Measurements from ENCODE around the gene MYH9.
"Not testable (repeated sequence)": the region's sequence is repeated elsewhere in the genome, so short reads cannot be mapped to it uniquely, and the experiment has no call there.

The MYH9 gene

DNA sequence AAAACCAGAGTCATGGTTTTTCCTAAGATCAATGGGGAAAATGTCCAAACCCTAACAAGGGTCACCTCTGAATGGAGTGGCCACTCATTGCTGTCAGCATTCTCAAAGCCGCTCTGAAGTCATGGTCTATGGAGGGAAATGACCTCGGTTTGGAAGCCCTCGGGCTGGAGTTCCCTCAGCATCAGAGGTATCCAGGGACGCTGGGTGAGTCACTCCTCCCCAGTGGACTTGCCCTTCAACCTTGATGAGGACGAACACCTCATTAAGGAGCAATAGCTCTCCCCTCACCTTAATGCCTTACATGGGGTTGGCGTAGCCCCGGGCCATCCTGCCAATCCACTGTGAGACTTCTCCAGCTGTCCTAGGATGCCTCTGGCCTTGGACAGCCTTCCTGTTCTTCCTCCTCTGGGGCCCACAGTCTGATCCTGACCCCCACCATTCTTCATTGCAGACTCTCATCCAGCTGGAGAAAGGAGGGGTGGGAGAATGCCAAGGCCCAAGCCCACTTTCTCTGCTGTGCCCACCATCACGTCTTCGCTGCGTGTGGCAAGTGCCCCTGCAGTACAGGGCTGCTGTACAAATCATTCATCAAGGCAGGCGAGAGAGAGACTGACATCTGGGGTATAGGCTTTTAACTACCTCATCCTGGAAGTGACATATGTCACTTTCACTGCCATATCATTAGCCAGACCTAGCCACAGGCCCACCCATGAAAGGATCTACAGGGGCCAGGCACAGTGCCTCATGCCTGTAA is 25.4 kb upstream of the MYH9 start:
- DNase-seq: no peak

DNA sequence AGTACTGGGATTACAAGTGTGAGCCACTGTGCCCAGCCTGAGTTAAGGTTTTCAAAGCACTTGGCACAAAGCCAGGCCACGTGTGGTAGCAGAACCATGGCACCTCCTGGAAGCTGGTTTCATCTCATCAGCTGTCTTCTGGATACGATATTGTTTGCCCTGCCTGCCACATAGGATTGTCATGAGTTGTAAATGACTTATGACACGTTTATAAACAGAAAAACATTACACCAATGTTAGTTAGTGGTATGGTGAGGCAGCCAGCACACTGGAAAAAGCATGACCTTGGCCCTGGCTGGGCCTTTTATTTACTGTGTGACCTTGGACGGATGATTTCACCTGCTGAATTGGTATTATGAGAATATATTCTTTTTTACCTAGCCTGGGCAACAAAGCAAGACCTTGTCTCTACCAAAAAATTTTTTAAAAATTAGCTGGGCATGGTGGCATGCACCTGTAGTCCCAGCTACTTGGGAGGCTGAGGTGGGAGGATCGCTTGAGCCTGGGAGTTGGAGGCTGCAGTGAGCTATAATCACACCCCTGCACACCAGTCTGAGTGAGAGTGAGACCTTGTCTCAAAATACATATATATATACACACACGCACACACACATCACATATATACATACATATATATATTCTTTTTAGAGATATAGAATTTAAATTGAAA is 24.0 kb upstream of the MYH9 start:
- DNase-seq: peak in 2 of 6 experiments; percentile 9 to 11

DNA sequence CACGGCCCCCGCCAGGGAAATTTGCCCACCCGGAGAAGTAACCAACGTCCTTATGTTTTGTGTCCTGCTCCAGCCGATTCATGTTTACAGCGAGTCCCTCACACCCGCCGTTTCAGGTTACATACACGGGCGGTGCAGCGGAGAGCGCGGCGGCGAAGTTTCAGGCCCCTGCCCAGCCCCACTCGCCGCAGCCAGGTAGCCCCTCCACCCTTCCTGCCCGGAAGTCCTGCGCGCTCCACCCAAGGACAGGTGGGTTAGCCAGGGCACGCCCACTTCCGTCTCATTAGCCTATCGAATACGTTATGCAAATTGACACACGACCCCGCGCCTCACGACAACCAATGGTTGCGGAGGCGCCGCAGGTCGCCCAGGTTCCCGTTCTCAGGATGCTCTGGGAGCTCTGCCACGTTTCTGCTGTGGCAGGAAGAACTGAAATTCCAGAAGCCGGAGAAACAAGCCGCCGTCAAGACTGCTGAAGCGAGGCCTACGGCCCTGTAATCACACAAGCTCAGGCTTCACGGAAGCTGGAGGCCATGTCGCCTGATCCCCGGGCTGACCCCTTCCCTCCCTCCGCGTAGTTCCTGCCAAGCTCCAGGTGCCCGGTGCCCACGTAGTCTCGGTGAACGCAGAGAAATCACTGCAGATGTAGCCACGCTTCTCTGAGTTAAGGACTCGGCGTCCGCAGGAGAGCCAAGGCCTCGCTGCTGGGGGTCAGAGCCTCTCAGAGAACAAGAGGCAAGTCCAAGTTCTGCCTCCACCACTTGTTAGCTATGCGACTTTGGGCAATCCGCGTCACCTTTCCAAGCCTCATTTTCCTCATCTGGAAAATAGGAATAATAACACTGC is 22.4 kb upstream of the MYH9 start:
- peak; percentile 49 to 74 (median 67) for DNase-seq

DNA sequence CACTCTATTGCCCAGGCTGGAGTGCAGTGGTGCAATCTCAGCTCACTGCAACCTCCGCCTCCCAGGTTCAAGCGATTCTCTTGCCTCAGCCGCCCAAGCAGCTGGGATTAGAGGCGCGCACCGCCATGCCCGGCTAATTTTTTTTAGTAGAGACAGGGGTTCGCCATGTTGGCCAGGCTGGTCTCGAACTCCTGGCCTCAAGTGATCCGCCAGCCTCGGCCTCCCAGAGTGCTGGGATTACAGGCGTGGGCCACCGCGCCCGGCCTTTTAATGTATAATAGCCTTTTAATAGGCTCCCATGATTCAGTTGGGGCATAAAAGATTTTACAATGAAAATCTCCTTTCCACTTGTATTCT is 21.8 kb upstream of the MYH9 start:
- not testable (repeated sequence) for DNase-seq

DNA sequence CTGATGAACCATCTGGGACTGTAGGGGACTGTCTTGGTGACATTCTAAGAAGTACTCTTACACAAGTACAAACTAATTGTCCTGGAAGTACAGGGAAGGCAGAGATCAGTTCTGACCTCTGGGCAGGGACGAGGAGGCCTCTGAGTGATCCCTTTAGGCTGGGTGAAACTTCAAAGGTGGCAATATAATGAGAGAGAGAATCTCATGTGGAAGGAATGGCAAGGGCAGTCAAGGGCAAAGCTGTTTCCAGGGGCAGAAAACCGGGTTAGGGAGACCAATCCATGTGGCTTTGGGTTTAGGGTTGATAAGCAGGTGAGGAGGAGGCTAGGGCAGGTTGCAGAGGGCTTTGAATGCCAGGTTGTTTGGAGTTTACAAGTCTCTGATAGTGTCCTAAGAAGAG is 21.3 kb upstream of the MYH9 start:
- DNase-seq: no peak

DNA sequence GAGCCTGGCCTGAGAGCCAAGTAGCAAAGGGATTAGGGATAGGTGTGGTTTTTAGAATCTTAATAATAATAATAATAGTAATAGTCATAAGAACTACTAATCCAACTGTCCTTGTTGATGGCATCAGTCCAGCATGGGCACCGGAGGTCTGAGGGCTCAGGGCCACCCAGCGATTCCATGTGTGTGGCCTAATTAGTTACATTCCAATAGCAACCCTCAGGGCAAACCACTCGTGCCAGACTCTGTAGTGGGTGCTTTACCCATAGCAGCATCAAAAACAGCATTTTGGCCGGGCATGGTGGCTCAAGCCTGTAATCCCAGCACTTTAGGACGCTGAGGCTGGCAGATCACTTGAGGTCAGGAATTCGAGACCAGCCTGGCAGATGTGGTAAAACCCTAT is 19.0 kb upstream of the MYH9 start:
- no peak for DNase-seq

DNA sequence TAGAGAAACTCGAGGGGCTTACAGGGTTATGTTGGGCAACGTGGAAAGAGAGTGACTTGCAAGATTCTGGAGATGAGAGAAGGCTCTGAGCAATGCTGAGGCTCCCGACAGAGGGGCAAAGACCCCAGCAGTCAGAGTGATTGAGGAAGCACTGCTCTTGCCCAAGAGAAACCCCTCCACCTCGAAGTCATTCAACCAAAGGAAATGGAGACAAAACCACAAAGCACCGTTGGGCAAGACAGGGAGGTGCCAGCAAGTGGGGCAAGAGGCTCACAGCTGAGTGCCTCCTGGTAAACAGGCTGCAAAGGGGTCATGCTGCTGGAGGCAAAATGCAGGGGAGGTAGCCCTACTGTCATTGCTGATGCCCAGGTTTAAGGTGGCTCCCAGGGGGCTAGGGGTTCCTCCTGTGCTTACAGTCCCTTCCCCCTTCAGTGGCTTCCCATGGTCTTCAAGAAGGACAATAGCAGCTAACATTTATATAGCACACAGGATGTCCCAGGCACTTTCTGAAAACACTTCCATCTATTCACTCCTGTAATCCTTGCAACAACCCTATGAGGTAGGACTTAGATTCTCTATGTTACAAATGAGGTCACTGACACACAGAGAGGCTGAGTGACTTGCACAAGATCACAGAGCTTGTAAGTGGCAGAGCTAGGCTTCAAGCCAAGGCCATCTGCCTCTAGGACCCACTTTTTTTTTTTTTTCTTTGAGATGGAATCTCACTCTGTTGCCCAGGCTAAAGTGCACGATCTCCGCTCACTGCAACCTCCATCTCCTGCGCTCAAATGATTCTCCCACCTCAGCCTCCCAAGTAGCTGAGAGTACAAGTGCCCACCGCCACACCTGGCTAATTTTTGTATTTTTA is 18.1 kb upstream of the MYH9 start:
- DNase-seq: peak in 4 of 6 experiments; percentile 17 to 58 (median 45)

DNA sequence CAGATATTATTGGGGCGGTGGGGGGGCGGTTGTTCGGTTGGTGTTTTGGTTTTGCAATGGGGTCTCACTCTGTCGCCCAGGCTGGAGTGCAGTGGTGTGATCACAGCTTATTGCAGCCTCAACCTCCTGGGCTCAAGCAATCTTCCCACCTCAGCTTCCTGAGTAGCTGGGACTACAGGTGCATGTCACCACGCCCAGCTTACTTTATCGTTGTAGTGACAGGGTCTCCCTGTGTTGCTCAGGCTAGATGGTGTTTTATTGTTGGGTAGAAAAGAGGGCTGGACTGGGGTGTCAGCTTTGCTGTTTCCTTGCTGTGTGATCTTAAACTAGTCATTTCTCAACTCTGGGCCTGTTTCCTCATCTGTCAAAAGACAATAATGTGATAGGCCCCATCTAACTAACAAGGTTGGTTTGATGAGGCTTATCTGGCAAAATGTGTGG is 17.5 kb upstream of the MYH9 start:
- peak in 1 of 6 experiments; percentile 58 for DNase-seq

DNA sequence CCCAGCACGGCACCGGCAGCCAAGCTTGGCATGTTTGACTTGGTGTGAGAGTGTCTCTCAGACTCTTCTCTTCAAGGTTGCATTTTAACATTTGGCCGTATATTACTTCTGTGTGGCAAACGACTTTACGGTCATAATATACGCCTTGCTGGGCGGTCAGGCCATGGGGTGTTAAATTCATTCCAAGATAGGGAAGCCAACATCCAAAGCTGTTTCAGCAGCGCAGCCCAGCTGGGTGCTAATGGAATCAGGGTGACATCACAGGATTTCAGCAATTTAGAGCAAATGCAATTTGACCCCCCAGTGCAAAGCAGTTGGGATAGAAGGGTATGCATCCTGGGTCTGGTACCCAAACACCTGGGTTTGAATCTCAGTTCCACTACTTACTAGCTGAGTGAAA is 16.7 kb upstream of the MYH9 start:
- no peak for DNase-seq

DNA sequence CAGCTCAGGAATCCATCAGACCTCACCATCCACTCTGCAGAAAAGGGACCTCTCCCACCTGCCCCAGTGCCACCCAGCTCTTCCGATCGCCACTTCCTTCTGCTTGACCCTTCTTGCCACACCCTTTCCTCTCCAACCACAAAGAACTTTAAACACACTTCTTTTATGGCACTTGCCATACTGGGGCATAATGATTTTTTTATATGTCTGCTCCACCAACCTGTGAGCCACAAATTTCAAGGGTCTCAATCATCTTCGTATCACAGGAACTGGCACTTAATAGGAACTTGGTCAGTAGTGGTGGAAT is 11.7 kb upstream of the MYH9 start:
- DNase-seq: no peak

DNA sequence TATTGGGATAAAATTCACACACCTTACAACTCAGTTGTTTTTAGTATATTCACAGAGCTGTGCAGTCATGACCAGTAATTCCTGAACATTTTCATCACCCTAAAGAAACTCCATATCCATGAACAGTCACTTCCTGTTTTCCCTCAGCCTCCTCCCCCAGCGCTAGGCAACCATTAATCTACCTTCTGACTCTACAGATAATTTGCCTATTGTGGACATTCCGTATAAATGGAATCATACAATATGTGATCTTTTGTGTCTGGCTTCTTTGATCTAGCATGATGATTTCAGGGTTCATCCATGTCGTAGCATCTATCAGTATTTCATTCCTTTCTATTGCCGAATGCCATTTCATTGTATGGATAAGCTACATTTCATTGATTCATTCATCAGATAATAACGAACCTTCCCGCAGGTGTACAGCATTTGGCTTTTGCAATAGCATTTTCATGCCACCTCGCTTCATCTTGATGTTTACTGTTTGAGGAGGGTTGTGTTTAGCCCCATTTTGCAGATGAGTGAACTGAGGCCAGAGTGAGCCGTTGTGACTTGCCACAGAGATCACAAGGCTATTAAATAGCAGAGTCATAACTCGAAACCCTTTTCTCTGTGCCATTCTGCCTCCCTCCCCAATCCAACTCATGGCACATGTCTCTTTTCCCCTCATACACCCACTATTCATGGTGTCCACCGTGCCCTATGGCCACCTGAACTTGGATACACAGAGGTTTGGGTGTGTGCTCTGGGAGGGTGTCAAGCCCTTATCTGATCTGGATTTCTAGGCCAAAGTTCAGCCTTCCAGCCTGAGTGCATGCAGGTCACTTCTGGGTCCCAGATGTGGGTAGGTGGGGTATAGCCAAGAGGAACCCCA is 11.1 kb upstream of the MYH9 start:
- no peak for DNase-seq

DNA sequence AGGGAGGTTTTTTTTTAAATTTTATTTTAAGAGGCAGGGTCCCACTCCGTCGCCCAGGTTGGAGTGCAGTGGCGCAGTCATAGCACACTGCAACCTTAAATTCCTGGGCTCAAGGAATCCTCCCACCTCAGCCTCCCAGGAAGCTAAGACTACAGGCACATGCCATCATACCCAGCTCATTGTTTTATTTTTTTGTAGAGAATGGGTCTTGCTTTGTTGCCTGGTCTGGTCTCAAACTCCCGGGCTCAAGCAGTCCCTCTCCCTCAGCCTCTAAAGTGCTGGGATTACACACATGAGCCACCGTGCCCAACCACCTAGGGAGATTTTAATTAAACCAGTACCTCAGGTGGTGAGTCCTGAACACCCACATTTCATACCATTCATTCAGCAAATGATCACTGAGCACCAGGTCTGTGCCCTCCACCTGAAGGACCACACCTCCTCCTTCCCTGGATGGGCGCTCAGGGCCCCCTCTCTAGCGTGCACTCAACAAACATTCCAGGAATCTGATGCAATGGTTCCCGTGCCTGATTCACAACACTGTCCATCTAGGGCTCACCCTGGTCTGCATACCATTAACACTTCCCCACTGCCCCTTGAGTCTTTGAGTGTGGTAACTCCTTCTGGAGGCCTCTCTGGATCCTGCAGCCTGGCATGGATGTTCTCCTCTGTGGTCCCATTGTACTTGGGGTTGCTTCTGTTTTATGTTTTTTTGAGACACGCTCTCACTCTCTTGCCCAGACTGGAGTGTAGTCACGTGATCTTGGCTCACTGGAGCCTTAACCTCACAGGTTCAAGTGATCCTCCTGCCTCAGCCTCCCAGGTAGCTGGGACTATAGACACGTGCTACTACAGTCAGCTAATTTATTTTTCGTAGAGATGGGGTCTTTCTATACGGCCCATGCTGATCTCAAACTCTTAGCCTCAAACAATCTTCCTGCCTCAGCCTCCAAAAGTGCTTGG is 9.6 kb upstream of the MYH9 start:
- DNase-seq: no peak

DNA sequence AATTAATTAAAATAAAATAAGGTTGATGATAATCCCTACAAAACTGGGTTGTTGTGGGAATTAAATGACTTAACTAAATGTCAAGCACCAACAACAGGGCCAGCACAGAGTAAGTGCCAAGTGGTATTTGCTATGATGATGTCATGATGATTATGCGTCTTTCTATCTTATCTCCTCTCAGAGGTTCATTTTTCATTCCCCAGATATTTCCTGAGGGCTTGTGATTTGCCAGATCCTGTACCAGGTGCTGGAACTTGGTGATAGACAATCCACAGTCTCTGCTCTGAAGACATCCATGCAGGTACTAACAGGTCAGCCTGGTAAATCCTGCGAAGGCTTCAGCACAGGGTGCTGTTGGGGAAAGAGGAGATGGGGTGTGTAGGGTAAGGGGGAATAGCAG is 8.1 kb upstream of the MYH9 start:
- no peak for DNase-seq

DNA sequence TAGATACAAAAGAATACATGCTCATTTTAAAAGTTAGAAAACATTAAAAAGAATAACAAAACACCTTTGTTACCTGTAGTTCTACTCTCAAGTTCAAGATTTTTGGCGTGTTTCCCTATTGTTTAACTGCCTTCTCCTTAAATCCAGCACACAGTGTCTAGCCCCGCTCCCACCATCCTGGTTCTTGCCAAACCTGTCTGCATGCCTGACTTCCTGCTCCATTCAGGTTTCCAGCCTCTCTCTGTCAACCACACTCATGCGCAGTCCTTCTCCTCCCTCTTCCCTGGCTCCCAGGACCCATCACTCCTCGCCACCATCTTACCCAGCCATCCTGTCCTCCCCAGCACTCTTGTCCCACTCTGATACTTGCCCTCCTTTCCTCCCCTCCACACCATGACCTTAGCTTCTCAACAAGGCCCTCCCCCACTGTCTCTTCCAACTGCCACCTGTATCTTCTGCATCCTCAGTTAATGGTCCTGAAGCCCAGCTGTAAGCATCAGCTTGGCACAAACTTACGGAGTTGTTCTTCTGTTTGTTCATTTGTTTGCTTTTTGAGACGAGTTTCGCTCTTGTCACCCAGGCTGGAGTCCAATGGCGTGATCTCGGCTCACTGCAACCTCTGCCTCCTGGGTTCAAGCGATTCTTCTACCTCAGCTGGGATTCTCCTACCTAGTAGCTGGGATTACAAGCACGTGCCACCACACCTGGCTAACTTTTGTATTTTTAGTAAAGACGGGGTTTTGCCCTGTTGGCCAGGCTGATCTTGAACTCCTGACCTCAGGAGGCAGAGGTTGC is 7.5 kb upstream of the MYH9 start:
- no peak for DNase-seq

DNA sequence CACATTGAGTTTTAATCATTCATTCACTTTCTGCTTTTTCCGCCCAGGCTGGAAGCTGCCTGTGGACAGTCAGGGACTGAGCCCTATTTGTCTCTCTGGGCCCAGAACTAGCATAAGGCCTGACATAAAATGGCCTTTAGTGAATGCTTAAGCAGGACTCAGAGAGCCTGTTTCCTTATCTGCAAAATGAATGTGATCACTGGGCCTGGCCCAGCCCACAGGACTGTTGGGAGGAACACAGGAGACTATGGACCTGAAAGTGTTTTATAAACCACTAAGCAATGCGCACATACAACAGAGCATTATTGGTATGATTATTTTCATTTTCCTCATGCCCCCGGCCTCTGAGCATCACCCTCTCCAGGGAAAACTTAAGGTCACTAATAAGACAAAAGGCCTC is 3.9 kb upstream of the MYH9 start:
- no peak for DNase-seq

DNA sequence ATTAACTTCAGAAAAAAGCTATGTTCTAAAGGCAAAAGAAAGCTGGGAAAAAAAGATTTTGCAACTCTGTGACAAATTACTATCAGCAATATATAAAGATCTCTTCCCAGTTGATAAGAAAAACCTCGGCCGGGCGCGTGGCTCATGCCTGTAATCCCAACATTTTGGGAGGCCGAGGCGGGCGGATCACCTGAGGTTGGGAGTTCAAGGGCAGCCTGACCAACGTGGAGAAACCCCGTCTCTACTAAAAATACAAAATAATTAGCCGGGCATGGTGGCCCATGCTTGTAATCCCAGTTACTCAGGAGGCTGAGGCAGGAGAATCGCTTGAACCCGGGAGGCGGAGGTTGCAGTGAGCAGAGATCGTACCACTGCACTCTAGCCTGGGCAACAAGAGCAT is 1.4 kb upstream of the MYH9 start:
- DNase-seq: not testable (repeated sequence)

DNA sequence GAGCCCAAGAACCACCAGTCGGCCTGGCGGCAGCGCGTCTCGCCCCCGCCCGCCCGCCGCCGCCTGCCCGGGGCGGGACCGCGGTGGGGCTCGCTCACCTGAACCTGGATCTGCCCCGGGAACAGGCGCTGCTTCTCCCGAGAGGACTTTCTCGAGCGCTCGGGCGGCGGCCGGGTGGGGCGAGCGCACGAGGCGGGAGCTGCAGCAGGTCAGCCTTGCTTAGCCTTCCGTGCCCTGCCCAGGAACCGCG is 133 bp downstream of the MYH9 start:
- no peak for DNase-seq

DNA sequence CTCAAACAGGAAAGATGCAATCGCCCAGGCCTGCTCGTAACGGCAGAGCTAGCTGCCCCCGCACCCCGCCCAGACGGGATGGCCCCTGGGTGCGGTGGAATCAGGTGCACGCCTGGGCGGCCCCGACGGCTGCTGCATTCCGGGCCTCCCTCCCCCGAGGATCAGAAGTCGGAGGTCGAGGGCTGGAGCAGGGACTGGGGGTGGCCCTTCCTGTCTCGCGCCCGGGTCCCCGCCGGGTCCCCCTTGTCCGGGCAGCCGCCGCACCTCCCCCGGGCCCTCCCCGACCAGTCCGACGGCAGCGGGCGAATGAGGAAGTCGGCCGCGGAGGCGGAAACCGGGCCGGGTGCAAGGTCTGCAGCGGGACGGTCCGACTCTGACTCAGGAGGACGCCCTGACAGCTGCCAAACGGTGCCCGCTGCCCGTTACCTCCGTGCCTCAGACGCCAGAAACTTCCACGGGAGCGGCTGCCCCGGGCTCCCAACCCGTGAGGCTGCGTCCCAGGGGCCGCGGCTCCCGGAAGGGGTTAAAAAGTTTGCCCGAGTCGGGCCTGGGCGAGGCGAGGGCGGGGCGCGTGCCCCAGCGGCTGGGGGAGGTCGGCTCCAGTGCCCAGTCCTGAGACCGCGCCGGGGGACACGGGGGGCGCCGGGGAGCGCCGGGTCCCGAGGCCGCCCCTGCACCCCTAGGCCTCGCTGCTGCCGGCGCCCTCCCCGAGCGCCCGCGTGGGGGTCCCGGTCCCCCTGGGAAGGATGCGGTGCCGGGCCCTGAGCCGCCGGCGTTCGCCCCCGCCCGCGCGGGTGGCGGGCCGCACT is 663 bp downstream of the MYH9 start:
- DNase-seq: peak in 3 of 6 experiments; percentile 49 to 59 (median 56)

DNA sequence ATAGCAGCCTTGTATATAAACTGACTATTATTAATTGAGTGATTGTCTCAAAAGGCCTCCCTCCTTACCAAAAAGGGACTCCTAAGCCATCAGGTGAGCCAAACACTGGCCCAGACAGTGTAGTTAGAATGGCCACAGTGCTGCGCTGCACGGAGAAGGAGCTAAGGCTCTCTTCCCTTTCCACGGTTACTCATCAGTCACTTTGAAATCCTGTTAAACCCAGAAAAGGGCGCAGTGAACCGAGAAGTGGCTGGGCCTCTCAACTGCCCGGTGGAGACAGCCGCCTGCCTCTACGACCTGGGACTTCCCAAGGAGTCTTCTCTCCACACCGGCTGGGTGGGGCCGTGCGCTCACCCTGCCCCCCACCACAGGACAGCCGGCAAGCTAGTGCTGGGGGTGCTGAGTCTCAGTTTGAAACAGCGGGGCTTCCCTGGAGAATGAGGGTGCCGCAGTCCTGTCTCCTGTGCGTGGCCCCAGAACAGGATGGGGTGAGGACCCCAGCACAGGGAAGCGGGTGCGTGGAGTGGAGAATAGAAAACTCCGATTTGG is 1.3 kb downstream of the MYH9 start:
- DNase-seq: peak in 5 of 6 experiments; percentile 35 to 67 (median 45)

Data from stimulated activated naive CD4-positive, alpha-beta T cell (primary cell).